ENCODE results near the gene NKX2-4.

GRCh38 chr20:21381619-21382018, 15.7 kb downstream of the NKX2-4 start:
- TF ChIP-seq POLR2A (IDR thresholded peaks at IDR 0.05; ENCODE audit: low read depth, low read length) (no peak), CTCF (conservative IDR thresholded peaks at IDR 0.05; ENCODE audit: low read depth, low read length) (no peak), BHLHE40 (IDR thresholded peaks at IDR 0.05; ENCODE audit: low read depth, low read length) (no peak), FOS (IDR thresholded peaks at IDR 0.05; ENCODE audit: low read depth, low read length) (no peak), CEBPB (IDR thresholded peaks at IDR 0.05; ENCODE audit: low read depth, low read length) (no peak), MXI1 (IDR thresholded peaks at IDR 0.05; ENCODE audit: borderline replicate concordance, low read depth, low read length) (no peak), RFX5 (IDR thresholded peaks at IDR 0.05; ENCODE audit: low read depth, low read length) (no peak), MAFK (IDR thresholded peaks at IDR 0.05; ENCODE audit: low read depth, low read length) (peak; percentile 7; the same call in 1 of the 2 replicates), ELK1 (IDR thresholded peaks at IDR 0.05; ENCODE audit: borderline replicate concordance, low read depth, low read length) (no peak)
- TF ChIP-seq, protein P1, sequence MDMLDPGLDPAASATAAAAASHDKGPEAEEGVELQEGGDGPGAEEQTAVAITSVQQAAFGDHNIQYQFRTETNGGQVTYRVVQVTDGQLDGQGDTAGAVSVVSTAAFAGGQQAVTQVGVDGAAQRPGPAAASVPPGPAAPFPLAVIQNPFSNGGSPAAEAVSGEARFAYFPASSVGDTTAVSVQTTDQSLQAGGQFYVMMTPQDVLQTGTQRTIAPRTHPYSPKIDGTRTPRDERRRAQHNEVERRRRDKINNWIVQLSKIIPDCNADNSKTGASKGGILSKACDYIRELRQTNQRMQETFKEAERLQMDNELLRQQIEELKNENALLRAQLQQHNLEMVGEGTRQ (IDR thresholded peaks at IDR 0.05; ENCODE audit: low read depth, low read length) = no peak

Measured in IMR-90 (cell line).